NCI-H128 (cell line): ENCODE results near the gene ALDH7A1.

ENCODE experiments used
- DNase-seq: peaks from one replicate; lab custom pipeline; 2025; ENCODE audit not compliant: unreplicated experiment; lab: John Stamatoyannopoulos, UW

The ALDH7A1 gene

DNA sequence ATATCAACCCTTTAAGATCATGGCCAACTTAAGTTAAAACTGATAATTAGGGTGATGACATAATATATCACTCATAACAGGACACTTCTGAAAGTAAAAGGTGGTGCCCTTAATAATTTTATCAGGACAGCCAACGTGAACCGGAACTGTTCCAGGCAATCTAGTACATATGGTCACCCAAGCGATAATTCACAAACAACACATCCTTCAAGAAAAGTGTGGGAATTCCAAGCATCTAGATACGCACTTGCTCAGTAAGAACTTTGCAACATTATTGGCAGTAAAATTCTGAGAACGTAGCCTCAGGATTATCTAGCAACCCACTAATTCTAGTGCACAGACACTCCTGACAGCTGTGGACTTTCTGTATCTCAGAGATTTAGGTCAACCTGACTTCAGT lies 85.7 kb downstream of the ALDH7A1 start:
- no peak for DNase-seq

DNA sequence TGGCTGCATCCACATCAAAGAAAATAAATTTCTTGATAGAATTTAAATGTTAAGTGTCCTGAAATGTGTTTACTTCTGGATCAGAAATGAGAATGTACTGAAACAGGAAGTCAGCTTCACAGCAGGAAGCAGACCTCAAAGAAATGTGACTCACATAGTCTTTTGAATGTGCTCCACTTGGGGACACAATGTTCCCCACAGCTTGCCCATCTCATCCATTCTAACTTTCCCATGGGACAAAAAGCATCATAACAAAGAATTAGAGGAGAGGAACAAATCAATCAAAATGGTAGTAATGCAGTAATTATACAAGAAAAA lies 86.1 kb downstream of the ALDH7A1 start:
- DNase-seq = no peak

DNA sequence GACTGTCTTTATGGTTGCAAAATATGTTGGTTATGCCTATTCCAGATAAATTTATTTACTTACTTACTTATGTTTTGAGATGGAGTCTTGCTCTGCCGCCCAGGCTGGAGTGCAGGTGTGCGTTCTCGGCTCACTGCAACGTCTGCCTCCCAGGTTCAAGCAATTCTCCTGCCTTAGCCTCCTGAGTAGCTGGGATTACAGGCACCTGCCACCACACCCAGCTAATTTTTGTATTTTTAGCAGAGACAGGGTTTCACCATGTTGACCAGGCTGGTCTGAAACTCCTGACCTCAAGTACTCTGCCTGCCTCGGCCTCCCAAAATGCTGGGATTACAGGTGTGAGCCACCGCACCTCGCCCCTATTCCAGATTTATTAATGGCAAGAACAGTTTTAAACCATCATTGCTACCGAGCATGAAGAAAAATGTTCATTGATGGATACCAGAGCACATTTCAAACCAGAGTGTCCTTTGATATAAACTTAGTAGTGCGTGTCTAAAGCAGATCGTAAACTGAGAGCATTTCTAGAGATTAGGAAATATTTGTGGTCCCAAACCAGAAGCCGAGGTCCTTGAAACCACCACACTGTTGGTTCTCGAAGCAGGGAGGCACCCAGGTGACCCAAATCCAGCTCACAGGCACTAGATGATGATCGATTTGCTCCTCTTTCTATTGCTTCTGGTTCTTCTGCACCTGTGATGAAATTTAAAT lies 86.6 kb downstream of the ALDH7A1 start:
- no peak for DNase-seq

GRCh38 chr5:126506079-126506478 lies 88.9 kb downstream of the ALDH7A1 start:
- DNase-seq = no peak

- DNase-seq = no peak
Measured at GRCh38 chr5:126503602-126504104, 91.4 kb downstream of the ALDH7A1 start.

- no peak for DNase-seq
Measured at GRCh38 chr5:126501448-126501847, 93.6 kb downstream of the ALDH7A1 start.

DNA sequence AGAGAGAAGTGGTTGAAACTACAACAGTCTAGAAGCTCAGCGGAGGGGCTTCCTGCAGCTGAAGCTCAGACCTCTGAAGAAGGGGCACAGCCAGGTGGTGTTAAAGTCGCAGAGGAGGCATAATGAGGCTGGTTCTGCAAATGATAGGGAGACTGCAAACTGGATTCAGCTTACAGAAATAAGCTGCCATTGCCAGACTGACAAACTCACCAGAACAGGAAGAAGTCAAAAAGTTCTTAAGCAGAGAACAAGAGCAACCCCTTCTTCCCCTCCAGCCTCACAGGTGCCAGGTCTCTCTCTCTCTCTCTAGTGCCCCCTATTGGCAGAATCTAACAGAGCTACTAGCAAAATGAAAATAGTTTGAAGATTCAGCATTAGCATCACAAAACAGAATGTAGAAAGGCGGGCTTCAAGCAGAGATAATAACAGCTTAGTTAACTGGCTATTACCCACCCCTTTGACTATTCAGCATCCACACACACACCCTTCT lies 95.1 kb downstream of the ALDH7A1 start:
- DNase-seq = no peak

DNA sequence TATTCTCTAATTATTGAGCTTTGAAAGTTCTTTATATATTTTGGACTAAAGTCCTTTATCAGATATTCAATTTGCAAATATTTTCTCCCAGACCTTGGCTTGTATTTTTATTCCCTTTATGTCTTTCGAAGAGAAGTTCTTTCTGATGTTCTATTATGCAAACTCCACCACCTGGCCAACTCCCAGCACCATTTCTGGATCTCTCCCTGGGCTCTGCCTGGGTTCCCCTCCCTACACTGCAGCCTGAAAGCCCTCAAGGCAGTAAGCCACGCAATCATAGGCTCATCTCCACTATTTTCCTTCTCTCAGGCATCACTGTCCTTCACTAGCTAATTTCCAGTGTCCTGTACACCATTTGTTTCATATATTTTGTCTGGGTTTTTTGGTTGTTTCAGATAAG lies 95.7 kb downstream of the ALDH7A1 start:
- no peak for DNase-seq

- DNase-seq = no peak
Measured at GRCh38 chr5:126497506-126497905, 97.5 kb downstream of the ALDH7A1 start.

GRCh38 chr5:126494393-126494792 lies 100.6 kb downstream of the ALDH7A1 start:
- DNase-seq = no peak

DNA sequence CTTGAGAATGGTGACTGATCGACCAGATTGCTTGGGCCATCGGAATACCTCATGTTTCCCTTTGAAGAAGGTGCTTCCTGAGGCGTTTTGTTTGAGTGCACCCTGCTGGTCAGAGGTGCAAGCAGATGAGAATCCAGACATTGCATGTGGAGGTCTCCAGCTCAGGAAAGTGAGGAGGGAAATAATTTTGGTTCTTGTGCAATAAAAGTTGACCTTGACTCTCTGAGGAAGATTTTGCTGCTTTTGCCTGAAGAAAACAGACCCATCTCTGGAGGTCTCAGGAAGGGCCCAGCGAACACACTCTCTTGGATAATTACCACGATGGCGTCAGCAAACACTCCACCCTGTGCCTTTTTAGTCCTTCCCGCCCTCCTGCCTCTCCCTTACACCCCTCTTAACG lies 102.1 kb downstream of the ALDH7A1 start:
- DNase-seq = no peak

DNA sequence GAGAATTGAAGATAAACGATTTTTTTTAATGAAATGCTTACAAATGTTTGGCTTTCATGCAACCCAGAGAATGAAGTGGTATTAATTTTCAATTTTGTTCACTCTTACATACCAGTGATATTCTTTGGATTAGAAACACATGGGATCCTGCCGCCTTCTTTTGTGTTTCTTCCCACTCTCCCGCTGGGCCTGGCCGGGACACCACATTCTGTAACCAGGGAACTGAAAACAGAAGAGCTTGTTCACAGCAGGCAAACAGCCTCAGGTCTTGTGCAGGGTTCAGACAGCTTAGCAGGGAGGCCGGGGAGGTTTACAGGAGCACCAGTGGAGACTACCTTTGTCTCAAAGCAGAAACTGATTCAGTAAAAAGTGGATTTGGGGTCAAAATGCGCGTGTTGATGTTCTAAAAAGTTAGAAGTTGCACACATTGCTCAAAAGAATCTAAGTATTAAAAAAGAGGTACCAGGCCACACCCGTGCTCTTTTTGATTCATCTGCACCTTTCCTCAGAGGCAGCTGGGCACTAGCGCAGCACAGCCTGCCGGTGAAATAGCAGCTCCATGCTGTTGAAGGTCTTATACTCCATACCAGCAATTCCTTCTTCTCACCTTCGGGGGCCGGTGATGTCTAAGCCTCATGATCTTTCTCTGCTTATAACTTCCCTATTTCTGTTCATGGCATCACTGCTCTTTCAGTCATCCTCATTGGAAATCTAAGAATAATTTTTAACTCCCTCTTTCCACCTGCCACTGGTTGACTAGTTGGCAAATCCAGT lies 104.7 kb downstream of the ALDH7A1 start:
- no peak for DNase-seq

DNA sequence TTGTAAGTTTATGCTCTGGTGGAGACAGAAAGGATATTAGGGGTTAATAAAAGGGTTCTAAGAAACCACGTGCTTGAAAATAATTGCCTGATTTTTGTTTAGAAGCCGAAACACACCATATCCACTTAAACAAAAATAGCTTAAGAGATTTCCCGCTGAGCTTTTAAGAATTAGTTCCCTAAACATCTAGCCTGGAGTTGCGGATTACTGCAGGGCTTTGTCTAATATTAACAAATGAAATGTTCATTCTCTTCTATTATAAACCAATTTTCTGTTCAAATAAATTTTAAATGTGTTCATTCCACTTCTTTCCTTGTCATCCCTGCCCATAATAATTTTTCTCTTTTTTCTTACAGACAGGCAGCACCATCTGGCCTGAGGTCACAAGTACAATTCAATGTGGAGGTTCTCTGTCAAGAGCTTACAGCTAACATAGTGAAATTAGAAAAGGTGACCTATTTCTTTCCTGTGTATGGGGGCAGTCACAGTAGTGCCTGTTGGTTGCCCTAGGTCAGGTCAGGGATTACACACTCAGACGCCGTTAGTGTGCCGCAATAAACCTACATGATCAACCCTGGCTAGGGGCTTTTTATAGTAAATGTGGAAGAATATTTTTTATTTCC lies 106.5 kb downstream of the ALDH7A1 start:
- no peak for DNase-seq

GRCh38 chr5:126487596-126487995 lies 107.4 kb downstream of the ALDH7A1 start:
- DNase-seq = no peak

- no peak for DNase-seq
Measured at GRCh38 chr5:126486332-126486731, 108.7 kb downstream of the ALDH7A1 start.

DNA sequence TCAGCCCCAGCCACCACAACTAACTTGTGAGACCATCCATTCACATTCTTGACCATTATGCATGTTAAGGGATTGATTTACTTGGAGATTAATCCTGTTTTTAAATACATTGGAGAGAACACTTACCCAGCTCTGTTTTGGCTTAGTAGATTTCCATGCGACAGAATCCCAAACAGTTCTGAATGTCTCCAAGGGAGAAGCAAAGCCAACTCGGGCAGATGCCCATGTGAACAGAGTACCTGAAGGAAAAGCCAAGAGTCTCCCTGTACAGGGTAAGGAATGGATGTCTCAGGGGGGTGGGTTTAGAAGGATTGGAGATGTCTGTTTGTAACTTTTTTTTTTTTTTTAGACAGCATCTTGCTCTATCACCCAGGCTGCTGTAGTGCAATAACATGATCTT lies 110.8 kb downstream of the ALDH7A1 start:
- no peak for DNase-seq

DNA sequence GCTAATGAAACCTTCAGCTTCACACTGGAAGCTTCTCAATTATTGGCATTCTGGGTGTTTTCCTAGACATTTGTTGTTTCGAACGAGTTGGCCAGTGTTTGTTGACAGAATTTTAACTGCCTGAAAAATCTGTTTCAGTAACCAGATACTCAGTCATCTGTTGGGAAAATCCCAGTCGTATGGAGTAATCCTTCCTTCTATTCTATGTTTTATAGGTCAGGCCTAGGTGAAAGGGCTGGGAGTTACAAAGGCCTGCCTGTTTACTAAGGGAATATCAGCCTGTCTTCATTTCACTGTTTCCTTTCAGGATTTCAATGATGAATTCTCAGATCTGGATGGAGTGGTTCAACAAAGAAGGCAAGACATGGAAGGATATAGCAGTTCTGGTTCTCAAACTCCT lies 111.9 kb downstream of the ALDH7A1 start:
- DNase-seq = no peak

DNA sequence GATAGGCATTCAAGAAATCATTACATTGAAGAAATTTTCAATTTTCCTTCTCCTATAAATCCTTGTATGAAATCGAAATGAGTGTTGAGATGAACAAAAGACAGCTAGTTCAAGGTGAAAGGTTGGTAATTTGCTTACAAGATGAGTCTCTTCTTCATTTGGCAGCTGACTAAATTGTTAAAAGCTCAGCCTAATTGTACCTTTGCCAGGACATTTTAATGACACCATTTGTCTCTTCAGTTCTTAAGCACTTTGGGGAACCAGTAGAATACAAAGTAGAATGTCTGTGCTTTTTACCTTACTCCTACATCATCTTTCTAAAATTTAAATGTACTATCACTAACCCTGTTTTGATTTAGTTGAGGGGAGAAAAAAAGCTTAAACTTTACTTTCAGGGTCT lies 112.4 kb downstream of the ALDH7A1 start:
- DNase-seq = no peak

DNA sequence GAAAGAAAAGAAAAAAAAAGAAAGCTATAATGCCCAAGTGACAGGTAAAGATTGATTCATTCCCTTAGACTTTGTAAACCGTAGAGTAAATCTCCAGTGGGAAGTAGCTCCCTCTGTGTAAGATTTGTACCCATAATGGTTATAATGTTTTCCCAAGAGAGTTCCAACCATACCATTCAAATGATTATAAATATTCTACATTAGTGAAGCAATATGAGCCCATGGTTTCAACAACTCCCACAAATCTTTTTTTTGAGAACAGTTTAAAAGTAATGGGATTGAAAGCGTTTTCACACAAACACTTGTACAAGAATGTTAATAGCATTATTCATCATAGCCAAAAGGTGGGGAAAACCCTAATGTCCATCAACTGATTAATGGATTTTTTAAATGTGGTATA lies 113.8 kb downstream of the ALDH7A1 start:
- DNase-seq = no peak
